Measurements from ENCODE around the gene CORIN. TPM values are rescaled to one million over a fixed set of nuclear protein-coding genes. Genes with fewer than 3 reads are reported as not detected.

The CORIN gene
- total RNA-seq, 1 experiment from 2014 or later: not detected

DNA sequence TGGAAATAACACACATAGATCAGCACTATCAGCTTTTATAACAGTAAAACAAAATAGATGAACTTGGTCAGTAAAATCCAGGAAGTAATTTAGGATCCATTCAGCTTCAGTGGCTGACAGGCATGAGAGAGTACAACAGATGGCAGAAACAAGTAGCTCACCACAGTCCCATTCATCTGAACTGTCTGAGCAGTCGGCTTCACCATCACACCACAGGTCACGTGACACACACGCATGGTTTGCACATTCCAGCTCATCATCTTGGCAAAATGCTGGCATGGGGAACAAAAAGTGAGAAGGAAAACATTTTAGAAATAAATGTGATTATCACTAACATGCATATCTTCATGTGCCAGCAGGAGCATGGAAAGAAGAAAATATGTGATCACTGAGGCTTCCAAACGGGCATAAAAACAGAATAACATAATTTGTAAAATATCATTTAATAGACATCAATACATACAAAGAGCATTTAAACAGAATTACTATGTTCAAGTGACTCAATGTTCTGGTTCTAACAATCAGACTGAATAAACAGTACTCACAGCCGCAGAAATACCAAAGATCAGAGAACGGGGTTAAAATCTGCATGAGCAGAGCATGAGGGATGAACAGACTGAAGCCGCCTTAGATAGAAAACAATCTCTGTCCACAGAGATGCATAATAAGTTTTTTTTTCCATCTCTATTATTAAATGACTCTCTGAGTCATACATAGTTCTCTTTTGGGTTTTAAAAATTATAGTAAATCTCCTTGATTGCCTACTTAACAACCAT lies 194.7 kb downstream of the CORIN start:
- intact Hi-C loops (cut with micrococcal nuclease; ENCODE audit: unreplicated experiment): no loop called here
- Histone ChIP-seq H3K27ac (ENCODE audit: low read depth, low read length, poor library complexity, severe bottlenecking) (peak overlapping the region; percentile 55), H3K4me3 (ENCODE audit: low read depth, low read length, poor library complexity, severe bottlenecking) (no peak overlapping the region), H3K27me3 (replicated peaks; ENCODE audit: insufficient read depth, low read depth, low read length, poor library complexity) (no peaks in the 10 kb centered on the region), H3K4me1 (ENCODE audit: insufficient read depth, low read length, poor library complexity, severe bottlenecking) (peaks cover 31% of the 10 kb centered on the region), H3K9me3 (ENCODE audit: low read depth, low read length, poor library complexity, severe bottlenecking) (no peaks in the 10 kb centered on the region), H3K36me3 (ENCODE audit: insufficient read depth, low read length, poor library complexity, severe bottlenecking) (no peaks in the 10 kb centered on the region)
- DNase-seq (ENCODE audit: low spot score): peak; percentile 50
- POLR2A ChIA-PET (ENCODE audit: low non-redundant PET): interaction anchor here (0.6 kb wide), 1 partner anchor 72 kb away, joined by 3 read pairs; no protein-coding TSS in a partner anchor
- CTCF ChIA-PET: no interaction called here
- no TSS peak for BruUV-seq (replicated peaks)
- TF ChIP-seq, protein P1, sequence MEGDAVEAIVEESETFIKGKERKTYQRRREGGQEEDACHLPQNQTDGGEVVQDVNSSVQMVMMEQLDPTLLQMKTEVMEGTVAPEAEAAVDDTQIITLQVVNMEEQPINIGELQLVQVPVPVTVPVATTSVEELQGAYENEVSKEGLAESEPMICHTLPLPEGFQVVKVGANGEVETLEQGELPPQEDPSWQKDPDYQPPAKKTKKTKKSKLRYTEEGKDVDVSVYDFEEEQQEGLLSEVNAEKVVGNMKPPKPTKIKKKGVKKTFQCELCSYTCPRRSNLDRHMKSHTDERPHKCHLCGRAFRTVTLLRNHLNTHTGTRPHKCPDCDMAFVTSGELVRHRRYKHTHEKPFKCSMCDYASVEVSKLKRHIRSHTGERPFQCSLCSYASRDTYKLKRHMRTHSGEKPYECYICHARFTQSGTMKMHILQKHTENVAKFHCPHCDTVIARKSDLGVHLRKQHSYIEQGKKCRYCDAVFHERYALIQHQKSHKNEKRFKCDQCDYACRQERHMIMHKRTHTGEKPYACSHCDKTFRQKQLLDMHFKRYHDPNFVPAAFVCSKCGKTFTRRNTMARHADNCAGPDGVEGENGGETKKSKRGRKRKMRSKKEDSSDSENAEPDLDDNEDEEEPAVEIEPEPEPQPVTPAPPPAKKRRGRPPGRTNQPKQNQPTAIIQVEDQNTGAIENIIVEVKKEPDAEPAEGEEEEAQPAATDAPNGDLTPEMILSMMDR (conservative IDR thresholded peaks at IDR 0.05; ENCODE audit: low read depth, low read length): no peak
- TF ChIP-seq EZH2 (IDR thresholded peaks at IDR 0.05; ENCODE audit: borderline replicate concordance, low read depth, low read length, poor library complexity, severe bottlenecking): no peak

DNA sequence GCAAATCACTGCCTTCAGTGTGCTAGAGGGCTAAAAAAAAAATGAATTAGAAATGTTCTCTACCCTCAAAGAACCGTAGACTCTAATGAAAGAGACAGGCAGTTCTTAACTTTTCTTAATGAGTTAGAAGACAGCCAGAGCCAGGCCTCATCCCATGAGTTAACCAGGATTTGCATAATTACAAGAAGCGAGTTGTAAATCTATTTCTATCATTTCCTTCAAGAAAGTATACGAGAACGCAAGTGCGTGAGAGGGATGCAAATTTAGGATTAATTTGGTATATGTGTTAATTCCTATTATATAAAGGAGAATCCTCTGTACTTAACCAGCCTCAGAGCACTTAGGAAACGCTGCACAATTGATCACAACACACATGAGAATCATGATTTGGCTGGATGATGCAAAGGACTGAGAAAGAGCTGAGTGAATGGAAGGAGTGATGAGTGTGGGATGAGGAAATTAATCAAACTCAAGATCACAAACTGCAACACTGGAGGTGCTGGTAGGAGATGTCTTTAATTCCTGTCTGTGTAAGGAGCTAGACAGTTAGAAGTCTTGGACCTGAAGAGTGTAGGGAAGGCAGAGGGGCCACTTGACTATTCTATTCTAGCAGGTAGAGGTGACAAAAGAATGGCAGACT lies 195.6 kb downstream of the CORIN start:
- no peaks in the 10 kb centered on the region for H3K36me3 ChIP-seq (ENCODE audit: insufficient read depth, low read length, poor library complexity, severe bottlenecking)
- intact Hi-C loops (cut with micrococcal nuclease; ENCODE audit: unreplicated experiment): no loop called here
- peak; percentile 25 for DNase-seq (ENCODE audit: low spot score)
- peak overlapping the region; percentile 55 for H3K27ac ChIP-seq (ENCODE audit: low read depth, low read length, poor library complexity, severe bottlenecking)
- no peaks in the 10 kb centered on the region for H3K27me3 ChIP-seq (replicated peaks; ENCODE audit: insufficient read depth, low read depth, low read length, poor library complexity)
- no peaks in the 10 kb centered on the region for H3K9me3 ChIP-seq (ENCODE audit: low read depth, low read length, poor library complexity, severe bottlenecking)
- H3K4me1 ChIP-seq (ENCODE audit: insufficient read depth, low read length, poor library complexity, severe bottlenecking): peaks cover 31% of the 10 kb centered on the region
- no TSS peak for BruUV-seq (replicated peaks)
- H3K4me3 ChIP-seq (ENCODE audit: low read depth, low read length, poor library complexity, severe bottlenecking): no peak overlapping the region
- no peak for TF ChIP-seq EZH2 (IDR thresholded peaks at IDR 0.05; ENCODE audit: borderline replicate concordance, low read depth, low read length, poor library complexity, severe bottlenecking)
- TF ChIP-seq, protein P1 (conservative IDR thresholded peaks at IDR 0.05; ENCODE audit: low read depth, low read length): no peak
- ChIA-PET CTCF (no interaction called here), POLR2A (ENCODE audit: low non-redundant PET) (no interaction called here)

DNA sequence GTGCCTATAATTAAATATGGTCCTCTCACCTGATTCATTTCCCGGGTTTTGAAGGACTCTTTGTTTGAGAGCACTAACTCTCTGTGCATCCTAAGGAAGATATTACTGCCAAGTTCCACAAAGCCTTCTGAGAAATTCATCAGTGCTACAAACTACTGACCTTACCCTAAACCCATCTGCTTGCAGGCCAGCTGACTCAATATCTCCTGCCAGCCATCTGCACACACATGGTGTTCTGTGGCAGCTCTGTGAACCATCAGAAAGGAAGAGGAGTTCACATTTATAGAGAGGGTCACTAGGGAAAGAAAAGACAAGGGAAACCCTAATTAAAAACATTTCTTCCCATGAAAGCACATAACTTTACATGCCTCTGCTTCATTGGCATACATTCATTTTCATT lies 196.1 kb downstream of the CORIN start:
- ChIA-PET CTCF (no interaction called here), POLR2A (ENCODE audit: low non-redundant PET) (no interaction called here)
- BruUV-seq (replicated peaks): no TSS peak
- Histone ChIP-seq H3K9me3 (ENCODE audit: low read depth, low read length, poor library complexity, severe bottlenecking) (no peaks in the 10 kb centered on the region), H3K4me3 (ENCODE audit: low read depth, low read length, poor library complexity, severe bottlenecking) (no peak overlapping the region), H3K27ac (ENCODE audit: low read depth, low read length, poor library complexity, severe bottlenecking) (peak overlapping the region; percentile 55), H3K27me3 (replicated peaks; ENCODE audit: insufficient read depth, low read depth, low read length, poor library complexity) (no peaks in the 10 kb centered on the region), H3K4me1 (ENCODE audit: insufficient read depth, low read length, poor library complexity, severe bottlenecking) (peaks cover 31% of the 10 kb centered on the region), H3K36me3 (ENCODE audit: insufficient read depth, low read length, poor library complexity, severe bottlenecking) (no peaks in the 10 kb centered on the region)
- intact Hi-C loops (cut with micrococcal nuclease; ENCODE audit: unreplicated experiment): no loop called here
- TF ChIP-seq, protein P1 (conservative IDR thresholded peaks at IDR 0.05; ENCODE audit: low read depth, low read length): no peak
- TF ChIP-seq EZH2 (IDR thresholded peaks at IDR 0.05; ENCODE audit: borderline replicate concordance, low read depth, low read length, poor library complexity, severe bottlenecking): no peak
- no peak for DNase-seq (ENCODE audit: low spot score)

All from A673 (cell line).